SK-N-SH (cell line): ENCODE measurements around the gene WBP2.

ENCODE experiments used
- CTCF ChIP-seq: fragments of 200-600 bp; sonication (generic); IDR thresholded peaks from 2 replicates; pipeline ENCODE4 v1.6.1; 2017; ENCODE audit warnings: antibody characterized with exemption, mild to moderate bottlenecking, moderate library complexity
- RFX5 ChIP-seq: IDR thresholded peaks from 2 replicates; pipeline ENCODE4 v1.6.1; 2012; ENCODE audit warnings: mild to moderate bottlenecking, improper control_type of control experiment, low read length

- TF ChIP-seq CTCF (no peak), RFX5 (no peak)
Observed at GRCh38 chr17:75835654-75835987, 19.5 kb downstream of the WBP2 start.
